H9 (cell line): Measurements from ENCODE around the gene PRRC1. TPM values are rescaled to one million over a fixed set of nuclear protein-coding genes. Genes with fewer than 3 reads are reported as not detected.

Experiments used
- DNase-seq: peaks from one replicate; pipeline ENCODE4 v3.0.0-alpha.2; 2017
- H2AFZ ChIP-seq: one replicate; pipeline ENCODE4 v1.6.1; 2013; ENCODE audit warnings: mild to moderate bottlenecking, low read length, control low read depth, moderate library complexity
- H2AK5ac ChIP-seq: 2 replicates; pipeline ENCODE4 v1.6.1; 2013; ENCODE audit warnings: low read length, control low read depth, mixed read lengths; ENCODE audit not compliant: insufficient read length
- H2BK120ac ChIP-seq: one replicate; pipeline ENCODE4 v1.6.1; 2013; ENCODE audit warnings: low read depth, mild to moderate bottlenecking, low read length, control low read depth, inconsistent platforms; ENCODE audit not compliant: poor library complexity, severe bottlenecking
- H2BK12ac ChIP-seq: 2 replicates; pipeline ENCODE4 v1.6.1; 2013; ENCODE audit warnings: low read length, control low read depth, mixed read lengths, low read depth; ENCODE audit not compliant: insufficient read length
- H2BK15ac ChIP-seq: 2 replicates; pipeline ENCODE4 v1.6.1; 2013; ENCODE audit warnings: low read depth, low read length, control low read depth
- H2BK20ac ChIP-seq: one replicate; pipeline ENCODE4 v1.6.1; 2013; ENCODE audit warnings: low read depth, mild to moderate bottlenecking, low read length, control low read depth, inconsistent platforms; ENCODE audit not compliant: poor library complexity, severe bottlenecking
- H2BK5ac ChIP-seq: 2 replicates; pipeline ENCODE4 v1.6.1; 2013; ENCODE audit warnings: low read length, control low read depth, mixed read lengths; ENCODE audit not compliant: insufficient read length
- H3K14ac ChIP-seq: 2 replicates; pipeline ENCODE4 v1.6.1; 2013; ENCODE audit warnings: low read length, control low read depth; ENCODE audit not compliant: insufficient read depth
- H3K18ac ChIP-seq: 2 replicates; pipeline ENCODE4 v1.6.1; 2013; ENCODE audit warnings: low read depth, mild to moderate bottlenecking, mixed read lengths, low read length, control low read depth; ENCODE audit not compliant: insufficient read length
- H3K23ac ChIP-seq: 2 replicates; pipeline ENCODE4 v1.6.1; 2013; ENCODE audit warnings: low read length, control low read depth, mixed read lengths, low read depth; ENCODE audit not compliant: insufficient read length
- H3K23me2 ChIP-seq: 2 replicates; pipeline ENCODE4 v1.6.1; 2013; ENCODE audit warnings: low read depth, mild to moderate bottlenecking, mixed read lengths, low read length, control low read depth; ENCODE audit not compliant: insufficient read length, poor library complexity, severe bottlenecking
- H3K27ac ChIP-seq: 2 replicates; pipeline ENCODE4 v1.5.1; 2013; ENCODE audit warnings: low read length, control low read depth, mixed read lengths, low read depth; ENCODE audit not compliant: insufficient read length
- H3K27me3 ChIP-seq: 2 replicates; pipeline ENCODE4 v1.6.1; 2013; ENCODE audit warnings: low read length, control low read depth, inconsistent platforms; ENCODE audit not compliant: insufficient read depth
- H3K4ac ChIP-seq: 2 replicates; pipeline ENCODE4 v1.6.1; 2013; ENCODE audit warnings: low read depth, mild to moderate bottlenecking, control low read depth, inconsistent platforms, low read length, moderate library complexity
- H3K4me1 ChIP-seq: 2 replicates; pipeline ENCODE4 v1.6.1; 2013; ENCODE audit warnings: low read length, control low read depth, inconsistent platforms; ENCODE audit not compliant: insufficient read depth
- H3K4me2 ChIP-seq: 2 replicates; pipeline ENCODE4 v1.6.1; 2013; ENCODE audit warnings: low read length, control low read depth, mixed read lengths; ENCODE audit not compliant: insufficient read length, insufficient read depth
- H3K56ac ChIP-seq: 2 replicates; pipeline ENCODE4 v1.6.1; 2013; ENCODE audit warnings: low read depth, mild to moderate bottlenecking, mixed read lengths, low read length, control low read depth; ENCODE audit not compliant: insufficient read length
- H3K79me1 ChIP-seq: 2 replicates; pipeline ENCODE4 v1.6.1; 2013; ENCODE audit warnings: low read depth, mild to moderate bottlenecking, moderate library complexity, low read length, control low read depth, inconsistent platforms; ENCODE audit not compliant: insufficient read depth, poor library complexity, severe bottlenecking
- H3K79me2 ChIP-seq: 2 replicates; pipeline ENCODE4 v1.6.1; 2013; ENCODE audit warnings: low read length, control low read depth, inconsistent platforms; ENCODE audit not compliant: insufficient read depth
- H3K9ac ChIP-seq: 2 replicates; pipeline ENCODE4 v1.6.1; 2013; ENCODE audit warnings: low read length, control low read depth, mixed read lengths; ENCODE audit not compliant: insufficient read length; ENCODE audit errors: extremely low read depth
- H3K9me3 ChIP-seq: one replicate; pipeline ENCODE4 v1.6.1; 2013; ENCODE audit warnings: low read depth, low read length, inconsistent platforms; ENCODE audit not compliant: control insufficient read depth
- H3T11ph ChIP-seq: one replicate; pipeline ENCODE4 v1.6.1; 2013; ENCODE audit warnings: mild to moderate bottlenecking, low read length, control low read depth, inconsistent platforms
- H4K20me1 ChIP-seq: one replicate; pipeline ENCODE4 v1.6.1; 2013; ENCODE audit not compliant: control insufficient read depth, insufficient read length, insufficient read depth
- H4K5ac ChIP-seq: 2 replicates; pipeline ENCODE4 v1.6.1; 2013; ENCODE audit warnings: low read depth, mild to moderate bottlenecking, mixed read lengths, low read length, control low read depth; ENCODE audit not compliant: insufficient read length
- H4K8ac ChIP-seq: replicated peaks from 2 replicates; pipeline ENCODE4 v1.6.1; 2013; ENCODE audit warnings: low read length, control low read depth, mixed read lengths, low read depth; ENCODE audit not compliant: insufficient read length
- H4K91ac ChIP-seq: 2 replicates; pipeline ENCODE4 v1.6.1; 2013; ENCODE audit warnings: low read depth, mild to moderate bottlenecking, moderate library complexity, mixed read lengths, low read length, control low read depth; ENCODE audit not compliant: insufficient read length
- H3K27ac Mint-ChIP-seq, 3 experiments: 2 replicates in 2 of 3; 3 replicates in 1 of 3; pipeline ENCODE4 v1.8.0; 2020 to 2021; ENCODE audit warnings: mixed read lengths in 3 of 3, mild to moderate bottlenecking in 1 of 3, moderate library complexity in 1 of 3
- H3K27me3 Mint-ChIP-seq: 2 replicates; pipeline ENCODE4 v1.8.0; 2021; ENCODE audit warnings: low read depth, mild to moderate bottlenecking, moderate library complexity, mixed read lengths
- H3K36me3 Mint-ChIP-seq, 3 experiments: 2 replicates in 2 of 3; 3 replicates in 1 of 3; pipeline ENCODE4 v1.8.0; 2020 to 2021; ENCODE audit warnings: low read depth in 3 of 3, mixed read lengths in 3 of 3; ENCODE audit not compliant: insufficient read depth in 1 of 3
- H3K4me1 Mint-ChIP-seq, 2 experiments: 2 replicates each; pipeline ENCODE4 v1.8.0; 2020; ENCODE audit warnings: mixed read lengths in 2 of 2
- H3K4me3 Mint-ChIP-seq, 2 experiments: 2 replicates in 1 of 2; 3 replicates in 1 of 2; pipeline ENCODE4 v1.8.0; 2020 to 2021; ENCODE audit warnings: mild to moderate bottlenecking in 2 of 2, mixed read lengths in 2 of 2, moderate library complexity in 1 of 2
- H3K9me3 Mint-ChIP-seq, 2 experiments: 2 replicates in 1 of 2; 3 replicates in 1 of 2; pipeline ENCODE4 v1.8.0; 2020; ENCODE audit warnings: mild to moderate bottlenecking in 2 of 2, mixed read lengths in 2 of 2, moderate library complexity in 1 of 2
- CTCF ChIP-seq: fragments of 200-600 bp; sonication (generic); conservative IDR thresholded peaks from 3 replicates; pipeline ENCODE4 v1.8.0; 2021; ENCODE audit warnings: antibody characterized with exemption, mild to moderate bottlenecking
- WGBS: extraction: QIAGEN DNeasy Blood & Tissue Kit; methylation state at CpG from one replicate; pipeline ENCODE4 v1.1.7; 2013; ENCODE audit warnings: missing lambda C conversion rate, low lambda C conversion rate, mixed read lengths; ENCODE audit not compliant: insufficient read length; ENCODE audit errors: extremely low coverage; 5-methylcytosine and 5-hydroxymethylcytosine counted together
- total RNA-seq: library from RNA; stranded (reverse); gene quantifications from 2 replicates; pipeline ENCODE4 v1.2.1, GENCODE V29; 2021

Gene PRRC1
- total RNA-seq, 1 experiment from 2014 or later, result 70.7 TPM

DNA sequence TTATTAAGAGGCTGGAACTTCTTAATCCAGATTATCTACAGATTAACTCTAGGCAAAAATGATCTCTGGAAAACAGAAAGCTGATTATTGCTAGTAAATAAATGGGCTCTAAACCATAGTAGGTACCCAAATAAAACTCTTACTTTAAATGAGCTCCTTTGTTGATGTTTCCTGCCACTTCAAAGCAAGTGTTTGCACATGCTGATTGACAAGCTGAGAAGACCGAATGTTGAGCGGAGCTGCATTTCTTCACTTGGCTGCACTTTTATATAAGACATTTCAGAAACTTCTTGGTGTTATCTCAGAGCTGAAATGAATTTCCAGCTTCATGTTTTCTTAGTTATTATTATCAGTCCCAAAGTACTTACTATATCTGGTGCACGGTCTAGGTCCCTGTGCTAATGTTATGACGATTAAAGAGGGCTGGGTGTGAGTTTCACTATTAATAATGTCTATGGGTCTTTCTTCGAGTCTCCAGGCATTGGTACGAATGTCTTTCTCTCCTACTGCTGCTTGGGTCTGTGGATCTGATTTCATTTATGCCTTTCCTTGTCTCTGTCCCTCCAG, 72.8 kb downstream of the PRRC1 start:
- H2BK120ac ChIP-seq, result no peak overlapping the region
- H3K23ac ChIP-seq, result no peak overlapping the region
- H4K5ac ChIP-seq, result no peak overlapping the region
- no peak overlapping the region for H3K4ac ChIP-seq
- H3K9me3 ChIP-seq, result no peaks in the 10 kb centered on the region
- H3K14ac ChIP-seq, result no peak overlapping the region
- Mint-ChIP-seq H3K36me3 (no peaks in the 10 kb centered on the region), H3K9me3 (no peaks in the 10 kb centered on the region), H3K27ac (no peak overlapping the region), H3K4me1 (peaks cover 31% of the 10 kb centered on the region in 2 experiments), H3K4me3 (no peak overlapping the region), H3K27me3 (no peaks in the 10 kb centered on the region)
- H2BK5ac ChIP-seq, result no peak overlapping the region
- no peak overlapping the region for H3K9ac ChIP-seq
- no peak overlapping the region for H4K91ac ChIP-seq
- H3K79me1 ChIP-seq, result no peaks in the 10 kb centered on the region
- no peaks in the 10 kb centered on the region for H4K20me1 ChIP-seq
- H3K56ac ChIP-seq, result no peak overlapping the region
- H3K18ac ChIP-seq, result no peak overlapping the region
- WGBS, result no CpG with 5 or more reads among the region's 6 CpGs
- no peak overlapping the region for H4K8ac ChIP-seq
- H3K4me2 ChIP-seq, result no peak overlapping the region
- H2BK15ac ChIP-seq, result no peak overlapping the region
- H3K27ac ChIP-seq, result no peak overlapping the region
- no peak for DNase-seq
- H2AK5ac ChIP-seq, result no peak overlapping the region
- H3K79me2 ChIP-seq, result no peaks in the 10 kb centered on the region
- no peaks in the 10 kb centered on the region for H3K23me2 ChIP-seq
- TF ChIP-seq CTCF, result no peak
- H2BK20ac ChIP-seq, result no peak overlapping the region
- no peaks in the 10 kb centered on the region for H3K27me3 ChIP-seq
- H2BK12ac ChIP-seq, result no peak overlapping the region
- peaks cover 5% of the 10 kb centered on the region; the same call in 1 of the 2 replicates for H3K4me1 ChIP-seq
- H3T11ph ChIP-seq, result no peak overlapping the region
- H2AFZ ChIP-seq, result no peak overlapping the region
